22Rv1 (cell line): ENCODE data around the gene RAB12.

Experiments
- H3K27ac ChIP-seq: fragments of 450-650 bp; 2 replicates; pipeline ENCODE4 v1.5.1; 2017
- ZFX ChIP-seq: fragments of 450-650 bp; IDR thresholded peaks from 2 replicates; pipeline ENCODE4 v1.6.1; 2017; ENCODE audit warnings: antibody characterized with exemption, borderline replicate concordance
- TF ChIP-seq, protein P1 (sequence below): fragments of 450-650 bp; IDR thresholded peaks from 2 replicates; pipeline ENCODE4 v1.5.1; 2017; ENCODE audit warnings: mild to moderate bottlenecking

The RAB12 gene

GRCh38 chr18:8625461-8626092 lies 16.3 kb downstream of the RAB12 start:
- TF ChIP-seq ZFX = no peak
- TF ChIP-seq, protein P1, sequence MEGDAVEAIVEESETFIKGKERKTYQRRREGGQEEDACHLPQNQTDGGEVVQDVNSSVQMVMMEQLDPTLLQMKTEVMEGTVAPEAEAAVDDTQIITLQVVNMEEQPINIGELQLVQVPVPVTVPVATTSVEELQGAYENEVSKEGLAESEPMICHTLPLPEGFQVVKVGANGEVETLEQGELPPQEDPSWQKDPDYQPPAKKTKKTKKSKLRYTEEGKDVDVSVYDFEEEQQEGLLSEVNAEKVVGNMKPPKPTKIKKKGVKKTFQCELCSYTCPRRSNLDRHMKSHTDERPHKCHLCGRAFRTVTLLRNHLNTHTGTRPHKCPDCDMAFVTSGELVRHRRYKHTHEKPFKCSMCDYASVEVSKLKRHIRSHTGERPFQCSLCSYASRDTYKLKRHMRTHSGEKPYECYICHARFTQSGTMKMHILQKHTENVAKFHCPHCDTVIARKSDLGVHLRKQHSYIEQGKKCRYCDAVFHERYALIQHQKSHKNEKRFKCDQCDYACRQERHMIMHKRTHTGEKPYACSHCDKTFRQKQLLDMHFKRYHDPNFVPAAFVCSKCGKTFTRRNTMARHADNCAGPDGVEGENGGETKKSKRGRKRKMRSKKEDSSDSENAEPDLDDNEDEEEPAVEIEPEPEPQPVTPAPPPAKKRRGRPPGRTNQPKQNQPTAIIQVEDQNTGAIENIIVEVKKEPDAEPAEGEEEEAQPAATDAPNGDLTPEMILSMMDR = no peak
- no peak overlapping the region for H3K27ac ChIP-seq

GRCh38 chr18:8626414-8627106 lies 17.3 kb downstream of the RAB12 start:
- no peak overlapping the region for H3K27ac ChIP-seq
- TF ChIP-seq, protein P1 = no peak
- TF ChIP-seq ZFX = no peak

DNA sequence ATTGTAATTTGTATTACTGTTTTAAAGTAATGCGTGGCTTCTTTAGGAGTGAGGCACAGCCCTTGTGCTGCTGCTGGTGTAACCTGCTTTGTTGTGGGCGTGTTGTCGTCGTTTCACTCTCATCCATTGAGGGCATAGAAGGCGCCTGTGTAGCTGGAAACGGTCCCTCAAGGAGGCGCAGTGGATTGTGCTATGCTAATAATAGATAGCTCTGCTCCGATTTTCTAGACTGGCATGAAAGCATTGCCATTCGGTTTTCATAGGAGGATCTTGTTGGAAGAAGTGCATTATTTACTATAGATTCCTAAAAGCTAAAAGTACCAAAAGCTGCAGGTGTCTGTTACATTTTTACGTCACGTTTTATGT lies 17.9 kb downstream of the RAB12 start:
- no peak overlapping the region for H3K27ac ChIP-seq

GRCh38 chr18:8627540-8627939 lies 18.3 kb downstream of the RAB12 start:
- H3K27ac ChIP-seq = no peak overlapping the region
- TF ChIP-seq, protein P1 = no peak
- TF ChIP-seq ZFX = no peak

More for the DNA sequence above, 17.9 kb downstream of the RAB12 start:
- TF ChIP-seq ZFX = no peak
- TF ChIP-seq, protein P1 = no peak

DNA sequence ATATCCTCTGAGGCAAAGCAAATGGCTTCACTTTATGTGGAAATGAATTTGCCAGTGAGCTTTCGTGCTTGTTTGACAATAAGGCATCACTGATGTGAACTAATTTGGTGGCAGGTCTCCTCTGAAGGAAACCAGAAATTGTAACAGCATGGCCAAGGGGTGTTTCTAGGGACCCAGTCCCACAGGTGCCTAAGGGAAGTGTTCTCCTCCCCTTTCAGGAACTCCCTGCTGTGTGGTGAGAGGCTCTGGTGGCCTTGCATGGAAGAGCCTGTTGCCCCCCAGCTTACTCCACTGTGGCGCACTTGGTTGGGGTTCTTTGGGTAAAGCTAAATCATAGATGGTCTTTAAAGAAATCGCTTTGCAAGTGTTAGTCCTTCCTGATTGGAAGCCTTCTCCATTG lies 20.4 kb downstream of the RAB12 start:
- H3K27ac ChIP-seq = no peak overlapping the region
- TF ChIP-seq ZFX = no peak
- TF ChIP-seq, protein P1 = no peak

DNA sequence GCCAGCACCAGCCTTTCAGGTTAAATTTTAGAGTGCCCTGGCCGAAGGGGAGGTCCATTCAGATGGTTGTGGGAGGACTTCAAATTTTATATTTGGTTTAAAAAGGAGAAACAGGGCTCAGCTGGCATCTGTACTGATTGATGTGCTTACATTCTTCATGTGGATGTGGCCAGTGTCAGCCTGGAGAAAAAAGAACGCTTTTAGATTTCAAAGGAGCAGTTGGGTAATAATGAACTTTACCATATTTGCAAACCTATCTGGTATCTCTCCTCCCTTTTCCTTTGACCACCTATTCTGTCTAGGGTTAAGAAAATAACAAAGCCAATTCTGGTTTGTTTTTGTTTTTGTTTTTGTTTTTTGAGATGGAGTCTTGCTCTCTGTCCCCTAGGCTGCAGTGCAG lies 21.3 kb downstream of the RAB12 start:
- H3K27ac ChIP-seq = no peak overlapping the region
- TF ChIP-seq, protein P1 = no peak
- no peak for TF ChIP-seq ZFX

- no peak overlapping the region for H3K27ac ChIP-seq
- no peak for TF ChIP-seq ZFX
- TF ChIP-seq, protein P1 = no peak
Observed at GRCh38 chr18:8631265-8631664, 22.0 kb downstream of the RAB12 start.
